ENCODE results near the gene HTT.
"Not testable (repeated sequence)": the region's sequence is repeated elsewhere in the genome, so short reads cannot be mapped to it uniquely, and the experiment has no call there.

Gene HTT

GRCh38 chr4:3166434-3166833, 92.0 kb downstream of the HTT start:
- H3K4me3 ChIP-seq (ENCODE audit: low read depth, low read length); H3K9me3 ChIP-seq (ENCODE audit: control insufficient read depth, insufficient read depth, low read length); H3K4me1 ChIP-seq (ENCODE audit: control insufficient read depth, insufficient read depth, low read length); H3K36me3 ChIP-seq (ENCODE audit: control insufficient read depth, insufficient read depth, low read length); H3K9ac ChIP-seq (ENCODE audit: low read depth, low read length); H3K27me3 ChIP-seq (ENCODE audit: control insufficient read depth, insufficient read depth, low read length): not testable (repeated sequence)

- Histone ChIP-seq H3K9me3 (ENCODE audit: control insufficient read depth, insufficient read depth, low read length) (no peaks in the 10 kb centered on the region), H3K9ac (ENCODE audit: low read depth, low read length) (no peak overlapping the region), H3K36me3 (ENCODE audit: control insufficient read depth, insufficient read depth, low read length) (peaks cover 7% of the 10 kb centered on the region), H3K4me3 (ENCODE audit: low read depth, low read length) (no peak overlapping the region), H3K4me1 (ENCODE audit: control insufficient read depth, insufficient read depth, low read length) (peaks cover 7% of the 10 kb centered on the region), H3K27me3 (ENCODE audit: control insufficient read depth, insufficient read depth, low read length) (no peaks in the 10 kb centered on the region)
These were observed 93.5 kb downstream of the HTT start for GRCh38 chr4:3168029-3168428.

- Histone ChIP-seq H3K9ac (ENCODE audit: low read depth, low read length) (no peak overlapping the region), H3K36me3 (ENCODE audit: control insufficient read depth, insufficient read depth, low read length) (peaks cover 18% of the 10 kb centered on the region), H3K9me3 (ENCODE audit: control insufficient read depth, insufficient read depth, low read length) (no peaks in the 10 kb centered on the region), H3K4me3 (ENCODE audit: low read depth, low read length) (no peak overlapping the region), H3K27me3 (ENCODE audit: control insufficient read depth, insufficient read depth, low read length) (no peaks in the 10 kb centered on the region), H3K4me1 (ENCODE audit: control insufficient read depth, insufficient read depth, low read length) (no peaks in the 10 kb centered on the region)
These were observed 100.2 kb downstream of the HTT start for GRCh38 chr4:3174371-3175338.

- no peaks in the 10 kb centered on the region for H3K9me3 ChIP-seq (ENCODE audit: control insufficient read depth, insufficient read depth, low read length)
- no peaks in the 10 kb centered on the region for H3K27me3 ChIP-seq (ENCODE audit: control insufficient read depth, insufficient read depth, low read length)
- no peak overlapping the region for H3K4me3 ChIP-seq (ENCODE audit: low read depth, low read length)
- no peak overlapping the region for H3K9ac ChIP-seq (ENCODE audit: low read depth, low read length)
- H3K4me1 ChIP-seq (ENCODE audit: control insufficient read depth, insufficient read depth, low read length): peaks cover 4% of the 10 kb centered on the region
- H3K36me3 ChIP-seq (ENCODE audit: control insufficient read depth, insufficient read depth, low read length): peaks cover 17% of the 10 kb centered on the region
These were observed 102.1 kb downstream of the HTT start for GRCh38 chr4:3176367-3177229.

- peaks cover 4% of the 10 kb centered on the region for H3K4me1 ChIP-seq (ENCODE audit: control insufficient read depth, insufficient read depth, low read length)
- no peaks in the 10 kb centered on the region for H3K9me3 ChIP-seq (ENCODE audit: control insufficient read depth, insufficient read depth, low read length)
- H3K27me3 ChIP-seq (ENCODE audit: control insufficient read depth, insufficient read depth, low read length): no peaks in the 10 kb centered on the region
- no peak overlapping the region for H3K4me3 ChIP-seq (ENCODE audit: low read depth, low read length)
- peaks cover 20% of the 10 kb centered on the region for H3K36me3 ChIP-seq (ENCODE audit: control insufficient read depth, insufficient read depth, low read length)
- no peak overlapping the region for H3K9ac ChIP-seq (ENCODE audit: low read depth, low read length)
These were observed 102.9 kb downstream of the HTT start for GRCh38 chr4:3177426-3177825.

- H3K4me3 ChIP-seq (ENCODE audit: low read depth, low read length): no peak overlapping the region
- H3K27me3 ChIP-seq (ENCODE audit: control insufficient read depth, insufficient read depth, low read length): no peaks in the 10 kb centered on the region
- no peaks in the 10 kb centered on the region for H3K9me3 ChIP-seq (ENCODE audit: control insufficient read depth, insufficient read depth, low read length)
- H3K9ac ChIP-seq (ENCODE audit: low read depth, low read length): no peak overlapping the region
- peaks cover 4% of the 10 kb centered on the region for H3K4me1 ChIP-seq (ENCODE audit: control insufficient read depth, insufficient read depth, low read length)
- H3K36me3 ChIP-seq (ENCODE audit: control insufficient read depth, insufficient read depth, low read length): peaks cover 20% of the 10 kb centered on the region
These were observed 103.4 kb downstream of the HTT start for GRCh38 chr4:3177905-3178304.

GRCh38 chr4:3178351-3178750, 103.9 kb downstream of the HTT start:
- H3K27me3 ChIP-seq (ENCODE audit: control insufficient read depth, insufficient read depth, low read length): no peaks in the 10 kb centered on the region
- H3K4me3 ChIP-seq (ENCODE audit: low read depth, low read length): no peak overlapping the region
- peaks cover 19% of the 10 kb centered on the region for H3K36me3 ChIP-seq (ENCODE audit: control insufficient read depth, insufficient read depth, low read length)
- H3K9me3 ChIP-seq (ENCODE audit: control insufficient read depth, insufficient read depth, low read length): no peaks in the 10 kb centered on the region
- no peak overlapping the region for H3K9ac ChIP-seq (ENCODE audit: low read depth, low read length)
- H3K4me1 ChIP-seq (ENCODE audit: control insufficient read depth, insufficient read depth, low read length): peaks cover 4% of the 10 kb centered on the region

- H3K36me3 ChIP-seq (ENCODE audit: control insufficient read depth, insufficient read depth, low read length): peaks cover 16% of the 10 kb centered on the region
- H3K4me3 ChIP-seq (ENCODE audit: low read depth, low read length): no peak overlapping the region
- H3K27me3 ChIP-seq (ENCODE audit: control insufficient read depth, insufficient read depth, low read length): no peaks in the 10 kb centered on the region
- no peak overlapping the region for H3K9ac ChIP-seq (ENCODE audit: low read depth, low read length)
- H3K4me1 ChIP-seq (ENCODE audit: control insufficient read depth, insufficient read depth, low read length): peaks cover 4% of the 10 kb centered on the region
- no peaks in the 10 kb centered on the region for H3K9me3 ChIP-seq (ENCODE audit: control insufficient read depth, insufficient read depth, low read length)
These were observed 104.7 kb downstream of the HTT start for GRCh38 chr4:3179126-3179706.

- no peak overlapping the region for H3K9ac ChIP-seq (ENCODE audit: low read depth, low read length)
- H3K4me1 ChIP-seq (ENCODE audit: control insufficient read depth, insufficient read depth, low read length): peaks cover 4% of the 10 kb centered on the region
- H3K9me3 ChIP-seq (ENCODE audit: control insufficient read depth, insufficient read depth, low read length): no peaks in the 10 kb centered on the region
- no peak overlapping the region for H3K4me3 ChIP-seq (ENCODE audit: low read depth, low read length)
- no peaks in the 10 kb centered on the region for H3K27me3 ChIP-seq (ENCODE audit: control insufficient read depth, insufficient read depth, low read length)
- H3K36me3 ChIP-seq (ENCODE audit: control insufficient read depth, insufficient read depth, low read length): peaks cover 8% of the 10 kb centered on the region
These were observed 108.5 kb downstream of the HTT start for GRCh38 chr4:3183008-3183407.

- H3K36me3 ChIP-seq (ENCODE audit: control insufficient read depth, insufficient read depth, low read length): peaks cover 19% of the 10 kb centered on the region
- no peaks in the 10 kb centered on the region for H3K27me3 ChIP-seq (ENCODE audit: control insufficient read depth, insufficient read depth, low read length)
- no peak overlapping the region for H3K9ac ChIP-seq (ENCODE audit: low read depth, low read length)
- no peaks in the 10 kb centered on the region for H3K9me3 ChIP-seq (ENCODE audit: control insufficient read depth, insufficient read depth, low read length)
- H3K4me3 ChIP-seq (ENCODE audit: low read depth, low read length): no peak overlapping the region
- H3K4me1 ChIP-seq (ENCODE audit: control insufficient read depth, insufficient read depth, low read length): peaks cover 4% of the 10 kb centered on the region
These were observed 110.2 kb downstream of the HTT start for GRCh38 chr4:3184725-3185124.

GRCh38 chr4:3186609-3187008, 112.1 kb downstream of the HTT start:
- Histone ChIP-seq H3K9me3 (ENCODE audit: control insufficient read depth, insufficient read depth, low read length) (no peaks in the 10 kb centered on the region), H3K36me3 (ENCODE audit: control insufficient read depth, insufficient read depth, low read length) (peaks cover 20% of the 10 kb centered on the region), H3K9ac (ENCODE audit: low read depth, low read length) (no peak overlapping the region), H3K4me3 (ENCODE audit: low read depth, low read length) (no peak overlapping the region), H3K4me1 (ENCODE audit: control insufficient read depth, insufficient read depth, low read length) (no peaks in the 10 kb centered on the region), H3K27me3 (ENCODE audit: control insufficient read depth, insufficient read depth, low read length) (no peaks in the 10 kb centered on the region)
